T-helper 2 cell (primary cell): Measurements from ENCODE around the gene LFNG.

ENCODE experiments used
- DNase-seq, 5 experiments: peaks; one replicate each; pipeline versions ENCODE4 v3.0.0 to v3.0.0-alpha.2; 2012 to 2022
- total RNA-seq, 2 donors: gene quantifications; one replicate each; lab custom pipeline; 2026; lab: John Stamatoyannopoulos, UW

LFNG gene
- total RNA-seq = 97.8 to 169 reads per million in 2 donors

GRCh38 chr7:2519119-2519930, at the start of gene LFNG:
Gene LFNG, plus strand, starts transcription at chr7:2519774. Its CDS starts 88 bp downstream, at chr7:2519862.
- DNase-seq = peak; percentile 69 to 93 (median 79)

- no peak for DNase-seq
Observed at GRCh38 chr7:2470204-2471021, 49.2 kb upstream of the LFNG start.

- no peak for DNase-seq
Observed at GRCh38 chr7:2471022-2471329, 48.6 kb upstream of the LFNG start.

GRCh38 chr7:2471396-2471795, 48.2 kb upstream of the LFNG start:
- DNase-seq = no peak

- no peak for DNase-seq
Observed at GRCh38 chr7:2472739-2473138, 46.8 kb upstream of the LFNG start.

GRCh38 chr7:2473496-2474180, 45.9 kb upstream of the LFNG start:
- no peak for DNase-seq

GRCh38 chr7:2474224-2474623, 45.4 kb upstream of the LFNG start:
- no peak for DNase-seq

GRCh38 chr7:2474813-2475677, 44.5 kb upstream of the LFNG start:
- DNase-seq = no peak

- DNase-seq = no peak
Observed at GRCh38 chr7:2475678-2476015, 43.9 kb upstream of the LFNG start.

GRCh38 chr7:2476298-2476697, 43.3 kb upstream of the LFNG start, which contains the start of gene GRIFIN:
Gene GRIFIN, minus strand, starts transcription at chr7:2476398. Its CDS starts 15 bp downstream, at chr7:2476383.
- no peak for DNase-seq

GRCh38 chr7:2476776-2477446, 42.7 kb upstream of the LFNG start:
- no peak for DNase-seq

GRCh38 chr7:2477447-2478398, 41.9 kb upstream of the LFNG start:
- peak in 4 of 5 experiments; percentile 32 to 82 (median 50) for DNase-seq

- no peak for DNase-seq
Observed at GRCh38 chr7:2478399-2478785, 41.2 kb upstream of the LFNG start.

GRCh38 chr7:2478800-2479199, 40.8 kb upstream of the LFNG start:
- DNase-seq = no peak

- DNase-seq = no peak
Observed at GRCh38 chr7:2479276-2480069, 40.1 kb upstream of the LFNG start.

GRCh38 chr7:2480070-2480408, 39.5 kb upstream of the LFNG start:
- no peak for DNase-seq

- DNase-seq = no peak
Observed at GRCh38 chr7:2481195-2481594, 38.4 kb upstream of the LFNG start.

GRCh38 chr7:2482725-2483451, 36.7 kb upstream of the LFNG start:
- DNase-seq = no peak

GRCh38 chr7:2483494-2483893, 36.1 kb upstream of the LFNG start:
- no peak for DNase-seq
